ENCODE measurements around the gene RPS6KC1.

GRCh38 chr1:213164561-213164960 is 113.5 kb downstream of the RPS6KC1 start:
- TF ChIP-seq NFIC (IDR thresholded peaks at IDR 0.05) (no peak), SRSF9 (IDR thresholded peaks at IDR 0.05; ENCODE audit: borderline replicate concordance, low read depth, low read length) (no peak), NEUROD1 (IDR thresholded peaks at IDR 0.05; ENCODE audit: borderline replicate concordance, low read depth, low read length, partially characterized antibody) (no peak)

Measured in K562 (cell line).